Activated T-cell treated with anti-CD3 and anti-CD28 coated beads, Interleukin-2, amount 50 U/mL, for 1 hour (primary cell): ENCODE results near the gene C2CD2.

Experiments
- DNase-seq: peaks from one replicate; pipeline ENCODE4 v3.0.0-alpha.2; 2020

Gene C2CD2

DNA sequence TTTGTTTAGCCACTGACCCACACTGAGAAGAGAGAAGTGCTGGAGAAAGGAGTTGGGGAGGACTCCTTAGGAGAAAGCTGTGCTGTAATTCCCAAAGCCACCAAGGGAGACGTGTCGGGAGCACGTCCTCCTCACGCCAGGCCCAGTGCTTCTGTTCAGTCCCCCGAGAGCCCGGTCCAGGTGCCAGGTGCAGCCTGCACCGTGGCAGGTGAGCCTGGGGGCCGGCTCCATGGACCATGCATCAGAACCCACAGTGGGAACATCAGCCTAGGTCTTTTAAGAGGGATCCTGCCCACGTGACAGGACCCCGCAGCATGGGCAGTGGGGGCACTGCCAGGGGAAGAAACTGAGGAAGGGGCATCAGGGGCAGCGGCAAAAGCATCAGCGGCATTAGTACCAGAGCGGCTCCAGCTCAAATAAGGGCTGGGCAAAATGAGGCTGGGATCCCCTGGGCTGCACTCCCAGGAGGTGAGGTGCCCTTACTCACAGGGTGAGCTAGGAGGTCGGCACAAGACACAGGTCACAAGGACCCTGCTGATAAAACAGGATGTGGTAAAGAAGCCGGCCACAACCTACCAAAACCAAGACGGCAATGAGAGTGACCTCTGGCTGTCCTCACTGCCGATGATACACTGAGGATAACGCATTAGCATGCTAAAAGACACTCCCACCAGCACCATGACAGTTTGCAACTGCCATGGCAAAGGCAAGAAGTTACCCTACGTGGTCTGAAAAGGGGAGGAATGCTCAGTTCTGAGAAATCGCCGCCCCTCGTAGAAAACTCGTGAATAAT lies 50.1 kb downstream of the C2CD2 start:
- no peak for DNase-seq

DNA sequence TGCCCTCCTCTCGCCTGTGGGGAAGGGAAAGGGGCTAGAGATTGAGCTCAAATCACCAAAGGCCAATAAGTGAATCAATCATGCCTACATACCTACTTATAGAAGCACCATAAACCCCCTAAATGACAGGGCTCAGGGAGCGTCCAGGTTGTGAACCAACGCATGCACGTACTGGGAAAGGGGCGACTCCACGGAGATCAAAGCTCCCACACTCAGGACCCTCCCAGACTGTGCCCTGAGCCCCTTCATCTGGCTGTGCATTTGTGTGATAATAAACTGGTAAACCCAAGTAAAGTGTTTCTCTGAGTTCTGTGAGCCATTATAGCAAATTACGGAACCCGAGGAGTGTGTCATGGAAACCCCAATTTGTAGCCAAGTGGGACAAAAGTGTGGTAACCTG lies 50.9 kb downstream of the C2CD2 start:
- no peak for DNase-seq

DNA sequence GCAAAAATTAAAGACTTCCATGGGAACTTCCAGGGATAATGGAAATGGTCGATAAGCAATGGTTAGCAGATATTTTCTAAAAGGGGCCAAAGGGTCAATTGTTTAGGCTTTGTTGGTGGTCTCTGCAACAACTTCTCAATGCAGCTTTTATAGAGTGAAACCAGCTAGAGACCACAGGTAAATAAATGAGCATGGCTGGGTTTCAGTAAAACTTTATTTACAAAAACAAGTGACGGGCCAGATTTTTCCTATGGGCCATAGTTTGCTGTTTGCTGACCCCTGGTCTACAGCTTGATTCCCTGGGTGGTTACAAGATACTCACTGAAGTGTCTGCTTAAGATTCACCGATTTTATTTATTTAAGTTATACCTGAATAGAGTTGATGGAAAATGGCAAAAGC lies 52.0 kb downstream of the C2CD2 start:
- DNase-seq = no peak

GRCh38 chr21:41901099-41901498 lies 52.7 kb downstream of the C2CD2 start:
- DNase-seq = no peak

- no peak for DNase-seq
Observed at GRCh38 chr21:41900401-41900800, 53.4 kb downstream of the C2CD2 start.

GRCh38 chr21:41899426-41900202 lies 54.2 kb downstream of the C2CD2 start:
- no peak for DNase-seq

- DNase-seq = no peak
Observed at GRCh38 chr21:41898998-41899397, 54.8 kb downstream of the C2CD2 start.

GRCh38 chr21:41897700-41898099 lies 56.1 kb downstream of the C2CD2 start:
- DNase-seq = no peak

- DNase-seq = no peak
Observed at GRCh38 chr21:41897047-41897669, 56.7 kb downstream of the C2CD2 start.

- peak; percentile 56 for DNase-seq
Observed at GRCh38 chr21:41895643-41896493, 58.0 kb downstream of the C2CD2 start.

- no peak for DNase-seq
Observed at GRCh38 chr21:41894922-41895557, 58.8 kb downstream of the C2CD2 start.

DNA sequence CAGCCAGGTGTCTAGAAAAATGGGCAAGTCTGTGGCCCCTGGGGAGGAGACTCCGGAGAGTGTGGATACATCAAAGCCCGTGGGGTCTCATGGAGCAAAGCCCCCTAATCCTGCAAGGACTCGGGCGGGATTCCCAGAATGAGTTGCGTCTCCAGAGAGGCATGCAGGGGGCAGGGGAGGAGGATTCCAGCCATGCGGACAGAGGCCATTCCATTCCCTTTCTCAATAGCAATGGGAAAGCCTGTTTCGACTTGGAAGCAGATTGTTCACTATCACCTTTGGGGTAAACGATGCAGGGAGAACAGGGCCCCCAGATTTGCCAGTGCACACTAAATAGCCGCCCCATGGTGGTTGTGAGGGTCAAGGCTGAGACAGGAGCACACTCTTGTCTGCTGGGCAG lies 59.3 kb downstream of the C2CD2 start:
- DNase-seq = no peak

DNA sequence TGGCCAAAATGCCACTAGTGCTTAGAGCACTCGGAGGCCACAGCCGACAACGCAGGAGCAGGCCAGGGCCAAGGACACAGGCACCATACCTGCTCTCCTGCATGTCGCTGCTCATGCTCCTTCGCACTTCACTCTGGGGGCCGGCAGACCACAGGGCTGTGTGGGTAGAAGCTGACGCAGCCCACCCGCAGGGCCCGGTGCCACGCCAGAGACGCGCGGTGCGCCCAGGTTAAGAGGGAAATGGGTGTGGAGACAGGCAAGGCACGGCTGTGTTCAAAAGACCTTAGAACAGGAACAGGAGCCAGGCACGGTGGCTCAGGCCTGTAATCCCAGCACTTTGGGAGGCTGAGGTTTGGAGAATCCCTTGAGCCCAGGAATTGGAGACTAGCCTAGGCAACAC lies 61.1 kb downstream of the C2CD2 start:
- DNase-seq = no peak

- no peak for DNase-seq
Observed at GRCh38 chr21:41891132-41891531, 62.7 kb downstream of the C2CD2 start.

- no peak for DNase-seq
Observed at GRCh38 chr21:41890355-41890754, 63.5 kb downstream of the C2CD2 start.

DNA sequence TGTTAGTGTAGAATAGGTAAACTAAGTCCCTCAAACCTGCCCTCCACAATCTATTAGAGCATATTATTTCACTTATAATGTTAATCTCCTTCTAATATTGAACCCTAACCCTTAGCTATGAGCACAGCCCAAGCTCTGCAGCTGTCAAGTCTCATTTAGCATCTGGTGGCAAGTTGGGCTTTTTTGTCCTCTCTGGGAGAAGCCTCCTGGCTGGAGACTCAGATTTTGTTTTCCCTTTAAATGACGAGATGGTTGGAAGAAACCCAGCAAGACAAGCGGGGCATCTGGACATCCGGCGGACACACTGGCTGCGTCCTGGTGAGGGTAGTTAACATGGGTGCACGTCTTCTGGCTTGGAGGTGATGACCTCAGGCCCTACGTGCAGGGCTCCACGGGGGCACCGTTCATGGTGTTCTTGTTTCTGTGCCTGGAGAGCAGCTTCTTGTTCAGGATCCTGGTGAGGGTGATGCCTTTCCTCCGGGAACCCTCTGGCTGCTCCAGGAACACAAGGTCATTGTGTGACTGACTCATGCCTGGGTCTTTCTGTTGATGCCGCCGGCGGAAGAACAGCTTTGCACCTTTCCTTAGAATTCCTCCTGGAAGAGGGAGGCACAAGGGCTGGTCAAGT lies 65.0 kb downstream of the C2CD2 start:
- no peak for DNase-seq

DNA sequence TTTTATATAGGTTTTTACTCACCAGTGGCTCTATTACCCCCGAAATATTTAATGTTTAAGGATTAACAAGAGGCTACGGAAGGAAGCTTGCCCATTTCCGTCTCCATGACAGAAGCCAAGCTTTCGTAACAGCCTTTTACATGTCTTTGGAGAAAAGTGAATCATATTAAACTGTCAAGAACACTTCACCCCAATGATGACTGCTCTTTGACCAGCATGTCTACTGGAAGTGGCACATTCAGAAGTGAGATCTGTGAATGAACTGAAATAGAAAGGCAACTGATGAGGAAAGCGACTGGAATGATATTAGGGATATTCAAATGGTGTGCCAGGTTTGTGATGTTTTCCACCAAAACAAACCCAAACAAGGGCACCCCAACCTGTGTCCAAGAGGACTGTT lies 66.2 kb downstream of the C2CD2 start:
- no peak for DNase-seq

DNA sequence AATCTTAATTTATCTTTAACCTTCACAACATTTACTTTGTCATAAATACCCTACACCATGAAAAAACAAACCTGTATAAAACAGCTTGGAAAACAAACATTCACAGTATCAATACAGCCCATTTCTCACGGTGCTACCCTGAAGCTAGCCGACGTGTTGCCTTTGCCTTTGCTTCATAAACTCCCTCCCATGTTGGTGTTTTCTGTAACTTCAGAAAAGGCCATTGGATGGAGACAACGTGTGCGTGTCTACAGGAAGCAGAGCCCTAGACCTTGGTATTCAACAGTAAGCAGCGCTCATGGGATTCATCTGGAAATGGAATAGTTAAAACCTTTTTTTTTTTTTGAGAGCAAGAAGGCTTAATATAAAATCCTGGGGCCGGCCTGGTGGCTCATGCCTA lies 67.5 kb downstream of the C2CD2 start:
- no peak for DNase-seq

- DNase-seq = no peak
Observed at GRCh38 chr21:41885341-41886024, 68.3 kb downstream of the C2CD2 start.

GRCh38 chr21:41884501-41885030 lies 69.3 kb downstream of the C2CD2 start:
- no peak for DNase-seq

- no peak for DNase-seq
Observed at GRCh38 chr21:41883582-41883981, 70.2 kb downstream of the C2CD2 start.
